Esophagus squamous epithelium (tissue), 5 donors: Measurements from ENCODE around the gene COL4A2. TPM values are rescaled to one million over a fixed set of nuclear protein-coding genes. Genes with fewer than 3 reads are reported as not detected.

ENCODE experiments used
- DNase-seq: peaks from one replicate; lab custom pipeline; 2025; lab: John Stamatoyannopoulos, UW
- H3K27ac ChIP-seq, 4 donors: fragments of 200-600 bp; sonication (generic); one replicate each; pipeline ENCODE4 v1.5.1; 2016 to 2019; ENCODE audit warnings: mild to moderate bottlenecking in 1 of 4
- H3K27me3 ChIP-seq, 4 donors: fragments of 200-600 bp; sonication (generic); 1 replicate in 3 of 4; 2 replicates in 1 of 4; pipeline versions ENCODE4 v1.5.1 to v1.6.0; 2017 to 2021; ENCODE audit warnings: antibody characterized with exemption in 1 of 4
- H3K36me3 ChIP-seq, 3 donors: fragments of 200-600 bp; sonication (generic); one replicate each; pipeline ENCODE4 v1.5.1; 2016 to 2019
- H3K4me1 ChIP-seq, 3 donors: fragments of 200-600 bp; sonication (generic); one replicate each; pipeline ENCODE4 v1.5.1; 2017 to 2019
- H3K4me3 ChIP-seq, 4 donors: fragments of 200-600 bp; sonication (generic); 1 replicate in 3 of 4; 2 replicates in 1 of 4; pipeline ENCODE4 v1.5.1; 2016 to 2019; ENCODE audit warnings: mild to moderate bottlenecking in 2 of 4, moderate library complexity in 1 of 4
- H3K9me3 ChIP-seq, 3 donors: fragments of 200-600 bp; sonication (generic); one replicate each; pipeline ENCODE4 v1.5.1; 2016 to 2019
- CTCF ChIP-seq, 6 experiments: fragments of 450-650 bp in 4 of 6; fragments of 200-600 bp in 2 of 6; sonication (generic) in 2 of 6; IDR thresholded peaks; one replicate each; pipeline ENCODE4 v1.5.1; 2016 to 2019; ENCODE audit warnings: antibody characterized with exemption in 6 of 6, mild to moderate bottlenecking in 4 of 6, moderate library complexity in 4 of 6
- POLR2A ChIP-seq, 4 donors: fragments of 450-650 bp; IDR thresholded peaks; one replicate each; pipeline ENCODE4 v1.6.1; 2017; ENCODE audit warnings: antibody characterized with exemption in 4 of 4, mild to moderate bottlenecking in 4 of 4, moderate library complexity in 3 of 4
- WGBS, 2 donors: methylation state at CpG; one replicate each; pipeline ENCODE4 v1.1.5; 2018; 5-methylcytosine and 5-hydroxymethylcytosine counted together
- intact Hi-C: fragments of 100-400 bp; cut with DNase I; formaldehyde crosslinking; loops from one replicate; pipeline ENCODE4 v1.15.0; 2022
- total RNA-seq, 4 donors: library from RNA; depleted of rRNA; stranded (reverse); fragments of >200 nt; gene quantifications; one replicate each; pipeline ENCODE4 v1.1.0, GENCODE V29; 2016
- donor health status: DM: yes; HTN: yes; CAD: no.

COL4A2 gene
- total RNA-seq, 4 donors from 2014 or later, result 11.9 to 102 (median 43.5) TPM

GRCh38 chr13:110305544-110305943, 1.5 kb upstream of the COL4A2 start:
- no peaks in the 10 kb centered on the region for H3K36me3 ChIP-seq
- peak overlapping the region in 3 of 4 donors; percentile 77 to 95 (median 90) for H3K27ac ChIP-seq
- WGBS, 2 donors, result 26 to 36% methylated on average over 2 of the region's 2 CpGs
- H3K4me3 ChIP-seq, result peak overlapping the region; percentile 52 to 77 (median 64)
- H3K9me3 ChIP-seq, result no peaks in the 10 kb centered on the region
- intact Hi-C loops, result no loop called here
- no peak for DNase-seq
- peaks cover 0 to 88% (median 3%) of the 10 kb centered on the region in 4 donors for H3K27me3 ChIP-seq
- TF ChIP-seq CTCF (IDR thresholded peaks at IDR 0.05), result no peak
- TF ChIP-seq POLR2A (IDR thresholded peaks at IDR 0.05), result no peak
- H3K4me1 ChIP-seq, result peaks cover 5 to 94% (median 14%) of the 10 kb centered on the region in 3 donors

- no peak for DNase-seq
- WGBS, 2 donors, result 5 to 12% methylated on average over 6 of the region's 6 CpGs
- peaks cover 0 to 90% (median 3%) of the 10 kb centered on the region in 4 donors for H3K27me3 ChIP-seq
- intact Hi-C loops, result no loop called here
- H3K4me1 ChIP-seq, result peaks cover 5 to 94% (median 16%) of the 10 kb centered on the region in 3 donors
- TF ChIP-seq CTCF (IDR thresholded peaks at IDR 0.05) (no peak), POLR2A (IDR thresholded peaks at IDR 0.05) (peak in 1 of 4 donors; percentile 8)
- peak overlapping the region; percentile 86 to 97 (median 92) for H3K27ac ChIP-seq
- peak overlapping the region; percentile 52 to 77 (median 64) for H3K4me3 ChIP-seq
- H3K9me3 ChIP-seq, result no peaks in the 10 kb centered on the region
- H3K36me3 ChIP-seq, result no peaks in the 10 kb centered on the region
These were observed 1.1 kb upstream of the COL4A2 start for GRCh38 chr13:110305949-110306339.

DNA sequence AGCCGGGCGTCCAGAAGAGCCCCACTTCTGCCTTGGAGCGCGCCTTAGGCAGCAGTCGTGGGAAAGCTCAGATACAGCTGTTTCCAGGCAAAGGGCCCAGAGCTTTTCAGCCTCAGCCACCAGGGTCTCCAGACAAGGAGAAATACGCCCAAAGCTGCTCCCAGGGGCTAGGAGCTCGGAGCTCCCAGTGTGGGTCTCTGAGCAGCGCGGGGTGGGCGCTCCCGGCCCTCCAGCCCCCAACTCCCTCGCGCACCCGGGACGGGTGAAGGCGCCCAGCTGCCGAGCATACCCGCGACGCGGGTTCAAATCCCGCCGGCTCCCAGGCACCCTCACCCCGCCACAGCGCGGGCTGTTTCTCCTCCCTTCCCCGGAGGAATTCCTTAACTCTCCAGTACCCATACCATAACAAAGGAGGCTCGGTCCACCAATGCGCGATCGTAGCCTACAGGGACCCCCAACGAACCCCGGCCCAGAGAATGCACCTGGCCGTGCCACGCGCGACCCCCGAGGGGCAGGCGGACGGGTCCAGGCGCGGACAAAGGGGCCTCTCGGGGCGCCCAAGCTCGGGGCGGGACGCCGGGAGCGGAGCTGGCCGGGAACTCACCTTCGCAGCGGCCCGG, 634 bp upstream of the COL4A2 start:
- peaks cover 7 to 94% (median 17%) of the 10 kb centered on the region in 3 donors for H3K4me1 ChIP-seq
- 9 to 23% methylated on average over 16 of the region's 53 CpGs for WGBS, 2 donors
- TF ChIP-seq CTCF (IDR thresholded peaks at IDR 0.05) (no peak), POLR2A (IDR thresholded peaks at IDR 0.05) (no peak)
- H3K4me3 ChIP-seq, result peak overlapping the region; percentile 52 to 77 (median 64)
- no peak for DNase-seq
- H3K36me3 ChIP-seq, result no peaks in the 10 kb centered on the region
- H3K27ac ChIP-seq, result peak overlapping the region; percentile 86 to 97 (median 92)
- intact Hi-C loops, result no loop called here
- H3K27me3 ChIP-seq, result peaks cover 0 to 90% (median 3%) of the 10 kb centered on the region in 4 donors
- H3K9me3 ChIP-seq, result no peaks in the 10 kb centered on the region

DNA sequence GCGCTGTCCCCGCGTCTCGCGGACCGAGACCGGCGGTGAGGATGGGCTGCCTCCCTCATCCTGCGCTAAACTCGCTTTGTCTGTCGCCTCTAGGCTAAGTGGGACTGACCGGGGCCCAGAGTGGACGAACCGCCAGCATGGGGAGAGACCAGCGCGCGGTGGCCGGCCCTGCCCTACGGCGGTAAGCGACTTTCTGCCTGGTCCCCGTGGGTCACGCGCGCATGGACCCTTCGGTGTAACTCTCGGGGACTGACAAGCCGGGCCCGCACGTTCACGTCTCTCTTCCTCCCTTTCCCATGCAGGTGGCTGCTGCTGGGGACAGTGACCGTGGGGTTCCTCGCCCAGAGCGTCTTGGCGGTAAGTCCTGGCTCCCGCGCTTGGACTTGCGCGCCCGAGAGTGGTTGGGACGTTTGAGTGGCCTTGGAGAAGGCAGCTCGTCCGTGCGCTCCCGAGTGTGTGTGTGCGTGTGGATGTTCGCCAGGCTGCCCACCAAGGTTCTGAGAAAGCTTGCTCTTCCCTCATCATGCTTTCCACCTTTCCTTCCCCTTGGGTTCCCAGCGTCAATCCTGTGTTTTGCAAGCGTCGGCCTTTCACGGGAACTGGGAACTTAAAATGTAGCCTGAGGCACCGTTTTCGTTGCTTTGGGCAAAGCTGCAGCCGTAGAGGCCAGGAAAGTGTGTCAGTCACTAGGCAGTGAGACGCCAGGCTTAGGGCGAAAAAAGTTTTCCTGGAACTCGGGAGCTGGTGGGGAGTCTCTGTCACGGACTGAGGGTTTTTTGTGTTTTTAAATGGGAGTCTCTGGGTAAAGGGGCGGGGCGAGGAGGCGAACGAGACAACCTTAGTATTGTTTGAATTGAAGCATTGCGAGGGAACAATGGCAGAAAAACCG, 927 bp downstream of the COL4A2 start:
- H3K9me3 ChIP-seq, result no peaks in the 10 kb centered on the region
- no peaks in the 10 kb centered on the region for H3K36me3 ChIP-seq
- WGBS, 2 donors, result 1% methylated on average over 11 to 16 of the region's 64 CpGs
- peak overlapping the region; percentile 52 to 77 (median 64) for H3K4me3 ChIP-seq
- intact Hi-C loops, result no loop called here
- TF ChIP-seq CTCF (IDR thresholded peaks at IDR 0.05) (no peak), POLR2A (IDR thresholded peaks at IDR 0.05) (peak in 1 of 4 donors; percentile 6)
- DNase-seq, result no peak
- peaks cover 0 to 92% (median 3%) of the 10 kb centered on the region in 4 donors for H3K27me3 ChIP-seq
- H3K4me1 ChIP-seq, result peaks cover 12 to 89% (median 22%) of the 10 kb centered on the region in 3 donors
- H3K27ac ChIP-seq, result peak overlapping the region; percentile 86 to 97 (median 92)
